Measurements from ENCODE around the gene VILL.

VILL gene

GRCh38 chr3:38004415-38005075, 14.0 kb downstream of the VILL start:
- 0 out of 2 replicates have a peak, but pooled peaks cover 2% of the 10 kb centered on the region for H3K4me1 ChIP-seq (ENCODE audit: insufficient read depth, low read length)
- peaks cover 5% of the 10 kb centered on the region for H3K36me3 ChIP-seq (ENCODE audit: insufficient read depth, low read depth, low read length)
- H3K27ac ChIP-seq (ENCODE audit: low read length): no peak overlapping the region
- H3K4me3 ChIP-seq (ENCODE audit: low read length): no peak overlapping the region
- H3K9me3 ChIP-seq (ENCODE audit: insufficient read depth, low read depth, low read length): no peaks in the 10 kb centered on the region
- no peak overlapping the region for H3K9ac ChIP-seq (ENCODE audit: low read depth, low read length)
- H3K27me3 ChIP-seq (ENCODE audit: insufficient read depth, low read length): no peaks in the 10 kb centered on the region; the same call in 1 of the 2 replicates

GRCh38 chr3:38005076-38006020, 14.8 kb downstream of the VILL start:
- no peaks in the 10 kb centered on the region for H3K9me3 ChIP-seq (ENCODE audit: insufficient read depth, low read depth, low read length)
- no peaks in the 10 kb centered on the region for H3K27me3 ChIP-seq (ENCODE audit: insufficient read depth, low read length)
- H3K4me3 ChIP-seq (ENCODE audit: low read length): no peak overlapping the region
- no peak overlapping the region for H3K9ac ChIP-seq (ENCODE audit: low read depth, low read length)
- no peak overlapping the region for H3K27ac ChIP-seq (ENCODE audit: low read length)
- peaks cover 5% of the 10 kb centered on the region for H3K36me3 ChIP-seq (ENCODE audit: insufficient read depth, low read depth, low read length)
- 0 out of 2 replicates have a peak, but pooled peaks cover 2% of the 10 kb centered on the region for H3K4me1 ChIP-seq (ENCODE audit: insufficient read depth, low read length)

GRCh38 chr3:38006031-38006430, 15.4 kb downstream of the VILL start:
- H3K27ac ChIP-seq (ENCODE audit: low read length): no peak overlapping the region
- H3K4me1 ChIP-seq (ENCODE audit: insufficient read depth, low read length): 0 out of 2 replicates have a peak, but pooled peaks cover 2% of the 10 kb centered on the region
- no peak overlapping the region for H3K4me3 ChIP-seq (ENCODE audit: low read length)
- peaks cover 5% of the 10 kb centered on the region for H3K36me3 ChIP-seq (ENCODE audit: insufficient read depth, low read depth, low read length)
- H3K9ac ChIP-seq (ENCODE audit: low read depth, low read length): no peak overlapping the region
- H3K9me3 ChIP-seq (ENCODE audit: insufficient read depth, low read depth, low read length): no peaks in the 10 kb centered on the region
- H3K27me3 ChIP-seq (ENCODE audit: insufficient read depth, low read length): no peaks in the 10 kb centered on the region

GRCh38 chr3:38006445-38006995, 15.9 kb downstream of the VILL start:
- Histone ChIP-seq H3K4me1 (ENCODE audit: insufficient read depth, low read length) (0 out of 2 replicates have a peak, but pooled peaks cover 2% of the 10 kb centered on the region), H3K4me3 (ENCODE audit: low read length) (no peak overlapping the region), H3K9ac (ENCODE audit: low read depth, low read length) (no peak overlapping the region), H3K27ac (ENCODE audit: low read length) (no peak overlapping the region), H3K36me3 (ENCODE audit: insufficient read depth, low read depth, low read length) (peaks cover 5% of the 10 kb centered on the region), H3K9me3 (ENCODE audit: insufficient read depth, low read depth, low read length) (no peaks in the 10 kb centered on the region), H3K27me3 (ENCODE audit: insufficient read depth, low read length) (no peaks in the 10 kb centered on the region)

- no peak overlapping the region for H3K27ac ChIP-seq (ENCODE audit: low read length)
- 0 out of 2 replicates have a peak, but pooled peaks cover 2% of the 10 kb centered on the region for H3K4me1 ChIP-seq (ENCODE audit: insufficient read depth, low read length)
- peaks cover 5% of the 10 kb centered on the region; the same call in 1 of the 2 replicates for H3K36me3 ChIP-seq (ENCODE audit: insufficient read depth, low read depth, low read length)
- H3K27me3 ChIP-seq (ENCODE audit: insufficient read depth, low read length): no peaks in the 10 kb centered on the region
- H3K9ac ChIP-seq (ENCODE audit: low read depth, low read length): no peak overlapping the region
- no peak overlapping the region for H3K4me3 ChIP-seq (ENCODE audit: low read length)
- H3K9me3 ChIP-seq (ENCODE audit: insufficient read depth, low read depth, low read length): no peaks in the 10 kb centered on the region
Measured at GRCh38 chr3:38007754-38008090, 17.1 kb downstream of the VILL start.

- Histone ChIP-seq H3K9ac (ENCODE audit: low read depth, low read length) (no peak overlapping the region), H3K27me3 (ENCODE audit: insufficient read depth, low read length) (no peaks in the 10 kb centered on the region), H3K36me3 (ENCODE audit: insufficient read depth, low read depth, low read length) (peaks cover 5% of the 10 kb centered on the region; the same call in 1 of the 2 replicates), H3K4me1 (ENCODE audit: insufficient read depth, low read length) (0 out of 2 replicates have a peak, but pooled peaks cover 2% of the 10 kb centered on the region), H3K27ac (ENCODE audit: low read length) (no peak overlapping the region), H3K4me3 (ENCODE audit: low read length) (no peak overlapping the region), H3K9me3 (ENCODE audit: insufficient read depth, low read depth, low read length) (no peaks in the 10 kb centered on the region)
Measured at GRCh38 chr3:38008191-38008701, 17.7 kb downstream of the VILL start.

- Histone ChIP-seq H3K4me3 (ENCODE audit: low read length) (no peak overlapping the region), H3K27me3 (ENCODE audit: insufficient read depth, low read length) (no peaks in the 10 kb centered on the region), H3K9ac (ENCODE audit: low read depth, low read length) (no peak overlapping the region), H3K4me1 (ENCODE audit: insufficient read depth, low read length) (no peaks in the 10 kb centered on the region), H3K9me3 (ENCODE audit: insufficient read depth, low read depth, low read length) (no peaks in the 10 kb centered on the region), H3K36me3 (ENCODE audit: insufficient read depth, low read depth, low read length) (peaks cover 5% of the 10 kb centered on the region; the same call in 1 of the 2 replicates), H3K27ac (ENCODE audit: low read length) (no peak overlapping the region)
Measured at GRCh38 chr3:38008971-38009580, 18.5 kb downstream of the VILL start.

GRCh38 chr3:38009807-38010591, 19.4 kb downstream of the VILL start:
- H3K27me3 ChIP-seq (ENCODE audit: insufficient read depth, low read length): no peaks in the 10 kb centered on the region
- no peaks in the 10 kb centered on the region for H3K4me1 ChIP-seq (ENCODE audit: insufficient read depth, low read length)
- no peaks in the 10 kb centered on the region for H3K9me3 ChIP-seq (ENCODE audit: insufficient read depth, low read depth, low read length)
- H3K27ac ChIP-seq (ENCODE audit: low read length): no peak overlapping the region
- no peak overlapping the region for H3K4me3 ChIP-seq (ENCODE audit: low read length)
- no peak overlapping the region for H3K9ac ChIP-seq (ENCODE audit: low read depth, low read length)
- H3K36me3 ChIP-seq (ENCODE audit: insufficient read depth, low read depth, low read length): peaks cover 5% of the 10 kb centered on the region; the same call in 1 of the 2 replicates

- Histone ChIP-seq H3K27me3 (ENCODE audit: insufficient read depth, low read length) (no peaks in the 10 kb centered on the region), H3K4me3 (ENCODE audit: low read length) (no peak overlapping the region), H3K4me1 (ENCODE audit: insufficient read depth, low read length) (no peaks in the 10 kb centered on the region), H3K27ac (ENCODE audit: low read length) (no peak overlapping the region), H3K9me3 (ENCODE audit: insufficient read depth, low read depth, low read length) (no peaks in the 10 kb centered on the region), H3K36me3 (ENCODE audit: insufficient read depth, low read depth, low read length) (peaks cover 9% of the 10 kb centered on the region; the same call in 1 of the 2 replicates), H3K9ac (ENCODE audit: low read depth, low read length) (no peak overlapping the region)
Measured at GRCh38 chr3:38011111-38011510, 20.5 kb downstream of the VILL start.

- Histone ChIP-seq H3K9me3 (ENCODE audit: insufficient read depth, low read depth, low read length) (no peaks in the 10 kb centered on the region), H3K36me3 (ENCODE audit: insufficient read depth, low read depth, low read length) (peaks cover 9% of the 10 kb centered on the region; the same call in 1 of the 2 replicates), H3K9ac (ENCODE audit: low read depth, low read length) (no peak overlapping the region), H3K4me3 (ENCODE audit: low read length) (no peak overlapping the region), H3K27me3 (ENCODE audit: insufficient read depth, low read length) (no peaks in the 10 kb centered on the region), H3K27ac (ENCODE audit: low read length) (no peak overlapping the region), H3K4me1 (ENCODE audit: insufficient read depth, low read length) (no peaks in the 10 kb centered on the region)
Measured at GRCh38 chr3:38015485-38015884, 24.9 kb downstream of the VILL start.
